Stimulated activated CD4-positive, alpha-beta T cell treated with anti-CD3 and anti-CD28 coated beads, Interleukin-4, amount 100 ng/mL, for 48 hours (primary cell): ENCODE data around the gene ACSL6.

Experiments
- DNase-seq, 2 donors: peaks; one replicate each; pipeline ENCODE4 v3.0.0-alpha.2; 2020; ENCODE audit warnings: low read depth in 2 of 2

ACSL6 gene, protein sequence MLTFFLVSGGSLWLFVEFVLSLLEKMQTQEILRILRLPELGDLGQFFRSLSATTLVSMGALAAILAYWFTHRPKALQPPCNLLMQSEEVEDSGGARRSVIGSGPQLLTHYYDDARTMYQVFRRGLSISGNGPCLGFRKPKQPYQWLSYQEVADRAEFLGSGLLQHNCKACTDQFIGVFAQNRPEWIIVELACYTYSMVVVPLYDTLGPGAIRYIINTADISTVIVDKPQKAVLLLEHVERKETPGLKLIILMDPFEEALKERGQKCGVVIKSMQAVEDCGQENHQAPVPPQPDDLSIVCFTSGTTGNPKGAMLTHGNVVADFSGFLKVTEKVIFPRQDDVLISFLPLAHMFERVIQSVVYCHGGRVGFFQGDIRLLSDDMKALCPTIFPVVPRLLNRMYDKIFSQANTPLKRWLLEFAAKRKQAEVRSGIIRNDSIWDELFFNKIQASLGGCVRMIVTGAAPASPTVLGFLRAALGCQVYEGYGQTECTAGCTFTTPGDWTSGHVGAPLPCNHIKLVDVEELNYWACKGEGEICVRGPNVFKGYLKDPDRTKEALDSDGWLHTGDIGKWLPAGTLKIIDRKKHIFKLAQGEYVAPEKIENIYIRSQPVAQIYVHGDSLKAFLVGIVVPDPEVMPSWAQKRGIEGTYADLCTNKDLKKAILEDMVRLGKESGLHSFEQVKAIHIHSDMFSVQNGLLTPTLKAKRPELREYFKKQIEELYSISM

DNA sequence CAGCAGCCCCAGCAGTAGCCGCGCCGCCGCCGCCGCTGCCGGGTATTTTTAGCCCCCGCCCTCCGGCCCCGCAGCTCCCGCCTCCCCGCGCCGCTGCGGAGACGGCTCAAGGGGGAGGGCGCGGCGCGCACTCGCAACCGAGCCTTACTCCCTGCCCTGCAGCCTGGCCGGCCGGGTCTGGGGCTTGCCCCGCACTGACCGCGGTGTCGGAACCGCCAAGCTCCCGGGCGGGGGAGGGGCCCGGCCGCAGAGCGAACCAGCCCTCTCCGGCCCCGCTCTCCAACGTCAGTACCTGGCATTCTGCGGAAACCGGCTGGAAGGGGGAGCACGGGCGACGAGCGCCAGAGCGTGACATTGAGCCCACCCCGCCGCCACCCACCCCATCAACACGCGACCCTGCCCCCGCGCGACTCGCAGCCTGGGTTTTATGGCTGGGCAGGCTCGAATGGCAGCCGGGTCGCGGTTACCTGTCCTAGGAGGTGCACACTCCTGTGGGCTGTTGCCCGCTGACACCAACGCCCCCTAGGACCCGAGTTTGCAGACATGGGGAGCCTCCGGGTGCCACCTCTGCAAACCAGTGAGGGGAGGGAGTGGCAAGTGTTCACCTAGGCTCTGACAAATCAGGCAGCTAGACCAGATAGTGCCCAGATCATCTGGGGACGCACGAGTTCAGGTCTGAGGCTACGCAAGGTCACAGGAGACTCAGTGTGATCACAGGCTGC lies at the start of gene ACSL6:
Gene ACSL6, minus strand, starts transcription at position 37 of the 722 bp plus-strand sequence. CDS start 105 bp downstream, outside the sequence.
- DNase-seq, result no peak

DNA sequence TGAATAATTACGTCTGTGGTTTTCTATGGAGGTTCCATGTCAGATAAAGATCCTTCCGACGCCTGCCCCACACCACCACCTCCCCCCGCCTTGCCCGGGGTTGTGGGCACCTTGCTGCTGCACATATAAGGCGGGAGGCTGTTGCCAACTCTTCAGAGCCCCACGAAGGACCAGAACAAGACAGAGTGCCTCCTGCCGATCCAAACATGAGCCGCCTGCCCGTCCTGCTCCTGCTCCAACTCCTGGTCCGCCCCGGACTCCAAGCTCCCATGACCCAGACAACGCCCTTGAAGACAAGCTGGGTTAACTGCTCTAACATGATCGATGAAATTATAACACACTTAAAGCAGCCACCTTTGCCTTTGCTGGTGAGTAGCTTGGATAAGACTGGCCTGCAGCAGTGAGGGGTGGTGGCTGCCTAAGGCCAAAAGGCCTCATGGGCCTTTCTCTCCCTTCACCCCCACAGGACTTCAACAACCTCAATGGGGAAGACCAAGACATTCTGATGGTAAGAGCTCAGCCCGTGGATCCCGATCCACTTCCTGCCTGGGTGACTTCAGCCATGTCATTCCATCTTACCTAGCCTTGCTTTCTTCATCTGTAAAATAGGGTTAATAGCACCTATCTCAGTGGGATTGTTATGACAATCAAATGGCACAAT lies 49.2 kb upstream of the ACSL6 start, which contains the start of gene IL3:
Gene IL3, plus strand, starts transcription at position 155 of the 661 bp plus-strand sequence. Its CDS starts 52 bp downstream, at position 207.
- no peak for DNase-seq

DNA sequence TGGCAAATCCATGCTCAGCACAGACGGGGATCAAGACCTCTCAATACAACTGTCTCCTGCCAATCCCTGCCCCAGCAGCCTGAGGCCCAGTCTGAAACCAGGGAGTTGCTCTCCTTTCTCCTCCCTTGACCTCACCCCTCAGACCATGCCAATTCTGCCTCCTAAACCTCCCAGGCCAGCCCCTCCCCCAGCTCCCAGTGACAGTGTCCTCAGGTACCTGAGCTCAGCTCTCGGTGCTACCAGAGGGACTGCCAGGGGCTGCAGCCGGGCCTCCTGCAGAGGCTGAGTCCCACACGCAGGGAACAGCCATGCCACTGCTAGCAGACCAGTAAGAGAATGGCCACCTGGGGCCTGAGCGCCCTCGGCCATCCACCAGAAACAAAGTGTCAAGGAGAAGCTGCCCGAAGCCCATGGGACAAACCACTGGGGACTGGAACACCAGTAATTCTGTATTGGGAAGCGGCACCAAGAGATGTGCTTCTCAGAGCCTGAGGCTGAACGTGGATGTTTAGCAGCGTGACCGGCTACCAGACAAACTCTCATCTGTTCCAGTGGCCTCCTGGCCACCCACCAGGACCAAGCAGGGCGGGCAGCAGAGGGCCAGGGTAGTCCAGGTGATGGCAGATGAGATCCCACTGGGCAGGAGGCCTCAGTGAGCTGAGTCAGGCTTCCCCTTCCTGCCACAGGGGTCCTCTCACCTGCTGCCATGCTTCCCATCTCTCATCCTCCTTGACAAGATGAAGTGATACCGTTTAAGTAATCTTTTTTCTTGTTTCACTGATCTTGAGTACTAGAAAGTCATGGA lies 48.4 kb upstream of the ACSL6 start:
- no peak for DNase-seq

DNA sequence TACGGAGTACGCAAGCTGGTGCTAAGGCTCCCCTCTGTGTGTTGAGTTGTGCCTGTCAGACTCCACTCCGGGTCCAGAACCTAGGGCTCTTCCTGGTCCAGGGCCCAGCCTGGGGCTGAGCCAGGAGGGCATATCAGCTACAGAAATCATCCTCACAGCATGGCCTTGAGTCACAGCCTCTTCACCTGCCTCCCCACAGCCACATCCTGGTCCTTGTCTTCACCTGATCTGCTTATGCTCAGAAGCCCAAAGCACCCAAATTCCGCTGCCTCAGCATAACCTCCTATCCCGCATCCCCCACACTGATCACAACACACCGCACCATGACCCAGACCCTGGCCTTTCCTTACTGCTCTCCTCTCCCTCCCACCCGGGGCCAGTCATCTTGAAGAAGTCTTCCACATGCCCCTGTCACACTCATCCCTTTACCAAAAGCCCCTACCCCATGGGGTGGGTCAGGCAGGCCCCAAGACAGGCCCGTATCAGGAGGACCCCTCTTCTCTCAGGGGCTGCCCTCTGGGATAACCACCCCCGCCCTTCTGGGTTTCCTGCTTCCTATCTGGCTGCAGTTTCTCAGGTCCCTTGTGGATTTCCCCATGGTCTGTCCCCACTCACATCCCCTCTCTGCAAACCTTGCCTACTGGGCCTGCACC lies 47.7 kb upstream of the ACSL6 start:
- DNase-seq, result no peak

DNA sequence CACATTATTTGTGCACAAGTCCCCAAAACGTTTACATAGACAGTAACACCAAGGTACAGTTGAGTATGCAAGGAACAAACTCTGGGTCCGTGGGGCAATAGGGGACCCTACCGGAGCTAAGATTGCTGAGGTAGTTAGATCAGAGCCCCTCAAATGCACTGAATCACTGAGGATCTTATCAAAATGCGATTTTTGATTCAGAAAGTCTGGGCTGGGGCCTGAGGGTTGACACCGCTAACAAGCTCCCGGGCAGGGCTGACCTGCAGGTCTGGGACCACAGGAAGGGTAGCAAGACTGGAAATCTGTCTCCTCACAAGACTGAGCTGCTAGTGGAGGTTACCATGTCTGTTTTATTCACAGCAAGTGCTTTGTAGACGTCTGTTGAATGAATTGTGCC lies 47.2 kb upstream of the ACSL6 start:
- no peak for DNase-seq

DNA sequence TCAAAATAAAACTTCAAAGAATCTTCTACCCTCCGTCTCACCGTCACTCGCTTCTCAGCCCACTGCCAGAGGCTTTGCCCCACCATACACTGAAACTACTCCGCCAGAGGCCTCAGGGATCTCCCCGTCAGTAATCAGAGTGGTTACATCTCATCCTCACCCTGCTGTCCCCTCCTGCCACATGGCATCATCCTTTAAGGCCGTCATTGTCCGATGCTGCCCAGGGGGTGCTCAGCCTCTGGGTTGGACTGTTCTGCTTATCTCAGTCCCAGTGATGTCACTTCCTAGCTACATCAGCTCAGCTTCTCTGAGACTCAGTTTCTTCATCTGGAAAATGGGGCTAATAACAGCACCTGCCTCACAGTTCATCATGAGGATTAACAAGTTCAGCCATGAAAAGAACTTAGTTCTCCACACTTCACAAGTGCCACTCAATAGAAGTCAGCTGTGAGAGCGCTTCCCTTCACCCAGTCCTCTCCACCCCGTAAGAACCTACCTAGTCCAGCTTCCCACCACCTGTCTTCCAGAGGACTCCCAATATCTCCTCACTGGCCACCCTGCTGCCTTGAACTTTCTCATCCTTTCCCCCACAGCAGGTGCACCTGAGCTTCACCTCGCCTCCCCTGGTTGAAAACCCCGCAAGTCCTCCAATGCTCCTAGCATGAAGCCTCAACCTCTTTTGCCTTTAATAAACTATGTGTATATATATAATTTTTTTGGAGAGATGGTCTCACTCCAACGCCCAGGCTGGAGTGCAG lies 46.2 kb upstream of the ACSL6 start:
- DNase-seq, result no peak

DNA sequence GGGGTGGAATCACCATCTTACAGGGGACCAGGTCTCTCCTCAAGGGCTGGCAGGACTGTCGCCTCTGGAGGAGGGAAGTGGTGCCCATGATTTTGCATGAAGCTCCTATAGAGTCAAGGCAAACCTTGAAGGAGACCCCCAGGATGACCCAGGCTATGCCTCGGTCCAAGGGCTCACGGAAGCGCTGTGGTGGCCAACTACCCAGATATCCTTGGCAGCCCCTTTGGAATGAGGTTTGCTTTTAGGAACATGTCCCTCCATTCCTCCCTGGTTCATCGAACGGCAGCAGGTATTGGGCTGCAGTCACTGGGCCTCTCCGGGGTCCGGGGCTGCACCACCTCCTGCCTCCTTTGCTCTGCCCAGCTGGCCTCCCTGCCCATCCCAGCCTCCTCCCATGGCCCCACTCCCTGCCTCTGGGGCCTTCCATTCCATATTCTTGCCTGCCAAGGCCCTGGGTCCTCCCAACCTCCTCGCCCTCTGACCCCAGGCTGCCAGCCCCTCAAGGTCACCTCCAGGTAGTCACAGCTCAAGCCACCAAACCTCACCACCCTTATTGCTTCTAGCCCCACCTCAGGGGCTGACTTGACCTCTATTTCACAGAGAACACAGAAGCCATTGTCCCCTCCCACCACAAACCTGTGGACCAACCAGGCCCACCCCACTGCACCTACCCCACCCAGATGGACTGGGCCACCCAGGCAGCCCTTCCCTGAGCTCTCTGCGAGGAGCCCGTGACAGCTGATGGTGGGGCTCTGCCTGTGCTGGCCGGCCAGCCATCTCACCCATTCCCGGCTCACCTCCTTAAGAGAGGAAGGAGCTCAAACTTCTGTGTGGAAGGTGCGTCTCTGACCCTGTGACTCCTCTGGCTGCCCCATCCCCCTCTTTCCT lies 45.4 kb upstream of the ACSL6 start:
- no peak for DNase-seq

DNA sequence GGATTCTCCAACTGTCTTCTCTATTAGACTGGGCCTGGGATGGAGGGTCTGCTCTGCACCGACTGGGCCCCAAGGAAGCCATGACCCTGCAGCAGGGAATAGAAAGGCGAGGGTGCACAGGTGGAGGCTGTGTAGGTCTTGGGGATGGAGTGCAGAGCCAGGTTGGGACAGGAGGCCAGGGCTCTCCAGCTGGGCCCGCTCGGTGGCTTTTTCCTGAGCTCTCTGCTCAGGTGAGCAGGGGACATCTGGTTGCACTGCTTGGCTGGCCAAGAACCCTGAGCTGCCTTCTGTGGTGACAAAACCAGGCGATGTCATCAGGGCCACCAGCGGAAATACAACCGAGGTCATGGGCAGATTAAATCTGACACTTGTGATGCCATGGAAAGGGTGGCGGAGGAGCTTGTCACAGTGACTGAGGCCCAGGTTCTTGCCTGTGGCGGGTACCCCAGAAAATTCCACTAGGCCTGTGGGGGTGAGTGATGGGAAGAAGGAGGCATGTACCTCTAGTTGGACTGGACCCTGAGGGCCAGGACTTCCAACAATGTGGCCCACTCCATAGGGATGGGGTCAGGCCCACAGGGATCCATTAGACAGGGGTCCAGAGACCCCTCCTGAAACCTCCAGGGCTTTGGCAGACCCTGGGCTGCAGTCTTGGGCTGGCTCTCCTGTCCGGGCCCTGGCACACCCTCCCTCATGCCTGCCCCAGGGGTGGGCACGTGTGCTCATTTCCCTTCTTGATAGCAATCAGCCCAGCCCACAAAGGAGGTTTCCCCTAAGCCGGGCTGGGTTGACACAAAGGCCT lies 44.6 kb upstream of the ACSL6 start:
- DNase-seq, result no peak

DNA sequence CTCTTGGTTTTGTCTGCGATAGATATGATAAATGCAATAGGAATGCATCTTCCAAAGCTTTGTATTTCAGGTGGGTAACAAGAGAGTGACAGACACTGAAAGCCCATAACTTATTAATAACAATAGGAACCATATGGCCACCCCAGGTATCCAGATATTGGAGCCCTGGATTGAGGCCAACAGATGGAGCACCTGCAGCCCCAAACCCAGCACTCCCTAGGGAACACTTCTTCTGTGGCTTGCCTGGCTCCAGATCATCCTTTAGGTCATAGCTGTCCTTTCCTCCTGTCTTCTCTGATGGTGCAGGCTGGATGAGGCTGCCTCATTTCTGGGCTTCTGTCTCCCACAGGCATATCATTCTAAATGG lies 44.0 kb upstream of the ACSL6 start:
- no peak for DNase-seq

DNA sequence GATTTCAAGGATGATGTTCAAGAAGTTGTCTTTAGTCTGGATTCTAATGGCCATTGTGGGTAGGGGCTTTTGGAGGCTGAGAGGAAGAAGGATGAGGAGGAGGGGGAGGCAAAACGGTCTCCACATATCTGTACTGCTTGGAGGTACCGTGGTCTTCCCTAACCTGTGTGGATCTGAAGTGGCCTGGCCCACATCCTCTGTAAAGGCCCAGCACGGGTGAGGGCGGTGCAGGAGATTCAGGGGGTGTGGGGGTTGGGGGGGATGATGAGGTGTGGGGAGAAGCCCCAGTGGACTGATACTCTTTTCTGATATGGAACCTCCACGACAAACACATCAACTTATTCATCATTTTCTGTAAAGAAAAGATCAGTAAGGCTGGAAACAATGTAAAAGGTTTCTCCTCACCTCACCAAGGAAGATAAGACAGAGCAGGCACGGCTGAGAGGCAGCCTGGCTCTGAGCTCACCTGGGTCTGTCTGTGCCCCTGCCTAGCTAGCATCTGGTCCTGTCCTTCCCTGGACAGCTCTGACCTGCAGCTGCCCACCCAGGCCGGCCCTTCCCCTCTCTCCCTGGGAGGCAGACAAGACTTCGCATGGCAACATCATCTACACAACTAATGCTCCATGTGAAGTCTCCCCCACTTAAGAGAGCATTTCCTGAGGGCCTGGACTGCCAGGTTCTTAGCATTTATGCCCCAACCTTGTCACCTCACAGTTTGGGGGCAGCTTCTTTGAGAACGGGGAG lies 43.4 kb upstream of the ACSL6 start:
- DNase-seq, result no peak

DNA sequence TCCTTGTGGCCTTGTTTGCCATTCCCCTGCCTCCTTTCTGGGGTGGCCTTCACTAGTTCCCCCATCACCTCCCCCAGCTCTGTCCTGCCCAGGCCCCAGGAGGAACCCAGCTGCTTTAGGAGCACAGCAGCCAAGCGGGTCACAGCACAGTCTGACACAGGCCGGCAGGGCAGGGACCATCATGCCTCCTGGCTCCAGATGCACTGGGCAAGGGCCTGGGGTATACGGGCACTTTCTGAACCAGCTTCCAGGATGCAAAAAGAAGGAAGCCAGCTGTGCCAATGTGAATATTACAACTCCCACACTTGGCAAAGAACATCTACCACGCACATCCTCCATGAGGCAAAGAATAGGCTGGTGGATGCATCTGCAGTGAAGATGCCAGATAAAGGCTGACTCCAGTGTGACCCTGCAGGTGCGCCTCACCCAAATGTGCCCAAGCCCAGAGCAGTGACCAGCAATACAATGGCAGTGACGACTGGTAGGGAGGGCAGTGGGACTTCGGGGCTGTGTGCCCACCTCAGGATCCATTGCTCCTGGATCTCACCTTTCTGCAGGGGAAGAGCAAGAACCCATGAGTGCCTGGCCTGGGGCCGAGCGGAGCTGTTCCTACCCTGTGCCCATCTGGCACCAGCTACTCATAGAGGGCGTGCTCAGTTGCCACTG lies 42.7 kb upstream of the ACSL6 start:
- DNase-seq, result no peak

DNA sequence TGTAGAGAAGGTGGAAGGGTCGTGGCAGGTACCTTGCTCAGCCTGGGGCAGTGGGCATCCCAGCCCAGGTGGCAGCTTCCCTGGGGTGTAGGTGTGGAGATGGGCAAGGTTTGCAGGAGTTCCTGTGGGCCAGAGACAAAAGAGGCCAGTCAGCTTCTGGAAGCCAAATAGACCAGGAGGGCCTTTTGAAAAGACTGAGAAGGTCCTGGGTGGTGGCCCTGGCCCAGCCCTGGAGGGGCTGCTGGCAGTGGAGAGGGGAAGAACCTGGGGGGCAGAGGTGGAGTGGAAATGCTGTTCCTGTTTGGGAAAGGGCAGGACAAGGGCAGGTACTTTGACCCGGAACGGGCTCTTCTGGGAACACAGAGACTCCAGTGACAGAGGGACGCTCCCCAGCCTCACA lies 42.0 kb upstream of the ACSL6 start:
- DNase-seq, result no peak

DNA sequence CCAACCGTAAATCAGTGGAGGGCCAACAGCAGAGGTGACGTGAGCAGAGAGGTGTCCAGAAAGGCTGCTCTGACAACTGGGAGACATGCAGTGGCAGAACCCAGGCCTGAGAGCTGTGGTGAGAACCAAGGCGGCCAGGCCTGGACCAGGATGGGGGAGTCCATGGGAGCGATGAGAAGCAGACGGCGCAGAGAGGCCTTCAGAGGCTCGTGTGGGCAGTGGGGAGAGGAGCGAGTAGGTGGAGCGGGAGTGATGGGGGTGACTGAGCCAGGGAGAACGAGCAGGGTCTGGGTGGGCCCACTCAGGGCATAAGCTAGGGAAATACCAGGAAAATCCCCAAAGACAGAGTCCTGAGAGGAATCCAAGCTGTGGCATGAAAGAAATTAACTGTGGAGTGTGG lies 41.1 kb upstream of the ACSL6 start:
- DNase-seq, result no peak

DNA sequence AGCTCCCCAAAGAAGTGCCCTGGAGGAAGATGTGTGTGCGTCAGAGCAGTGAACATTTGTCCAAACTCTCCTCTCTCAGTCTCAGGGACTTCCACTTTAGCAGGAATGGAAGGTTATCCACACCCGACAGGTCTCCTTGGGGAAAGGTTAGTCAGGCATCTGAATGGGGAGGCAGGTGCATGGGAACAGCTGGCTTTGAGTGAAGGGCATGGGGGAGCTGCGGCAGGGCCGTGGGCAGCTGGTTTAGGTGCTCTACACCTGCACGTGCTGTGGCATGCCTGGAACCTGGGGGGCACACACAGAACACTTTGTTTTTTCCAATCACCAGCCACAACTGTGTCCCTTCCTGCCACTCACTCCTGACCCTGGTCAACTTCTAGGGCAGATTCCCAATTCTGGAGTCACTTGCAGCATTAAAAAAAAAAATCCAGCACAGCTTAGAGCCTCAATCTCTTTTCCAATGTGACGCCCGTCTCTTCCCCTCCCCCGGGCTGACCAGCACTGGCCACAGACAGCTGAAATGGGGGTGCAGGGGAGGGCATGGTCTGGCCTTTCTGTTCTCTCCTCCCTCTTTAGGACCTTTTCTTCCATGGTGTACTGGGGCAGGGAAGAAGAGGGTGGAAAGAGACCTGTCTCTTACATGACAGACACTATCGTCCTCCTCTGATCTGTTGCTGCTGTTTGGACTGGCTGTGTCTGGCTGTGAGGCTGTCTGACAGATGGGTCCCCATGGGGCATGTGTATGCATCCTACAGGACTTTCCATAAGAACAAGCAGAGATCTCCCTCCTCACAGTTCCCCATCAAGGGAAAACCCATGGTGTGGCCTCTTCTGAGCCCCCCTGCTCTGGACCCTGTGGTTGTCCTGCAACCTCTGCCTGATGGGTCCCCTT lies 39.4 kb upstream of the ACSL6 start:
- no peak for DNase-seq

DNA sequence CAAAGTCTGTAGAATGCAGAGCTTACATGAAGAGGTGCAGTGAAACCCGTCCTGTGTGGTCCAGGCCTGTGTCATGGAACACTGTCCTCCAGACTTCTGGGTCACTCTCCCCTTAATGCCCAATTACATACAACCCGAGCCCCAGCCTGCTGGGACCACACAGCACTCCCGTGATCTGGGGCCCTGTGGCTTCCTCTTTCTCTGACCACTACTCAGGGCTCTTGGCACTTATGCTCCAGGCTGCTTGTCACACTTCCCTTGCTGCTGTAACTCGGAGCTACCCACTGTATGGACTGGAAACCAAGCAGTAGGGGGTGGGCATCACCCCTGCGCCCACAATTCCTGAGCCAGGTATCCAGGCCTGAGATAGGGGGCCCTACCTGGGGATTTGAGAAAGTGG lies 38.7 kb upstream of the ACSL6 start:
- DNase-seq, result no peak

DNA sequence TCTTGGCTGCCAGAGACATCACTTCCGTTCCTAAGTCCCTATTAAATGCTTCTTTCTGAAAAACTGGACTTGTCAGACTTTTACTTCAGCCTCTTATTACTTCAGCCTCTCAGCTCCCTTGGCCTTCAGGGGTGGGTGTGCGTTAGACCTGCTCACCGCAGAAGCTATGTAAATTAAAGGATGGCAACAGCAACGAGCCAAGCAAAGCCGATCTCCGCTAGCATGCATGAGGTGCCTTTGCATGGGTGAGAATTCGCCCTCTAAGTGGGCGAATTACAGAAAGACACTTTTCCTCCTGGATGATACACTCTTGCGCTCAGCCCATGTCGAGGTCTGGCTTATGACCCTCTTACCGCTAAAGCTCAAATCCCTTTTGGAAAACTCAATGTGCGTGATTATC lies 38.1 kb upstream of the ACSL6 start:
- DNase-seq, result no peak
